Thyroid gland (tissue), 4 donors: ENCODE measurements around the gene FXYD7. TPM values are rescaled to one million over a fixed set of nuclear protein-coding genes. Genes with fewer than 3 reads are reported as not detected.
A peak's percentile ranks its signal among the peaks of the same experiment; 100 is the strongest.

Experiments used
- DNase-seq, 2 donors: peaks; one replicate each; pipeline ENCODE4 v3.0.0-alpha.2; 2019
- H3K27ac ChIP-seq, 3 donors: fragments of 200-600 bp; sonication (generic); 1 replicate in 2 of 3; 2 replicates in 1 of 3; pipeline ENCODE4 v1.5.1; 2016 to 2019; ENCODE audit warnings: mild to moderate bottlenecking in 1 of 3, moderate library complexity in 1 of 3
- H3K27me3 ChIP-seq: fragments of 200-600 bp; sonication (generic); one replicate; pipeline ENCODE4 v1.5.1; 2019
- H3K36me3 ChIP-seq, 2 donors: fragments of 200-600 bp; sonication (generic); one replicate each; pipeline ENCODE4 v1.5.1; 2016 to 2019
- H3K4me1 ChIP-seq, 2 donors: fragments of 200-600 bp; sonication (generic); one replicate each; pipeline ENCODE4 v1.5.1; 2017 to 2019
- H3K4me3 ChIP-seq, 3 donors: fragments of 200-600 bp; sonication (generic); replicated peaks in 1 of 3; 1 replicate in 2 of 3; 2 replicates in 1 of 3; pipeline ENCODE4 v1.5.1; 2016; ENCODE audit warnings: mild to moderate bottlenecking in 1 of 3
- H3K9me3 ChIP-seq: fragments of 200-600 bp; sonication (generic); one replicate; pipeline ENCODE4 v1.5.1; 2017
- CTCF ChIP-seq, 6 experiments: fragments of 200-600 bp in 3 of 6; fragments of 450-650 bp in 3 of 6; sonication (generic) in 3 of 6; IDR thresholded peaks; one replicate each; pipeline ENCODE4 v1.5.1; 2016 to 2019; ENCODE audit warnings: antibody characterized with exemption in 6 of 6, mild to moderate bottlenecking in 2 of 6, inconsistent platforms in 1 of 6, moderate library complexity in 1 of 6
- POLR2A ChIP-seq, 2 donors: fragments of 450-650 bp; IDR thresholded peaks; one replicate each; pipeline ENCODE4 v1.6.1; 2017; ENCODE audit warnings: antibody characterized with exemption in 2 of 2, mild to moderate bottlenecking in 2 of 2, moderate library complexity in 1 of 2
- WGBS, 2 donors: methylation state at CpG; one replicate each; pipeline ENCODE4 v1.1.5; 2017; 5-methylcytosine and 5-hydroxymethylcytosine counted together
- intact Hi-C: fragments of 100-400 bp; cut with DNase I; formaldehyde crosslinking; loops from one replicate; pipeline ENCODE4 v1.15.1; 2023
- total RNA-seq, 4 donors: library from RNA; depleted of rRNA; stranded (reverse); fragments of >200 nt; gene quantifications; one replicate each; pipeline ENCODE4 v1.2.3, GENCODE V29; 2016

Gene FXYD7
- total RNA-seq, 4 donors from 2014 or later: 1.6 TPM; not detected in 3

- no peaks in the 10 kb centered on the region for H3K27me3 ChIP-seq
- TF ChIP-seq CTCF (IDR thresholded peaks at IDR 0.05): no peak
- TF ChIP-seq POLR2A (IDR thresholded peaks at IDR 0.05): no peak
- no peak for DNase-seq
- no peak overlapping the region for H3K4me3 ChIP-seq
- H3K27ac ChIP-seq: no peak overlapping the region
- no peaks in the 10 kb centered on the region for H3K9me3 ChIP-seq
- peaks cover 0 to 3% of the 10 kb centered on the region in 2 donors for H3K4me1 ChIP-seq
- no peaks in the 10 kb centered on the region for H3K36me3 ChIP-seq
- WGBS, 2 donors: 67 to 77% methylated on average over 8 of the region's 8 CpGs
- intact Hi-C loops: no loop called here
These were observed 47.2 kb upstream of the FXYD7 start for GRCh38 chr19:35095667-35096368.

GRCh38 chr19:35098413-35099049 is 44.5 kb upstream of the FXYD7 start:
- intact Hi-C loops: no loop called here
- Histone ChIP-seq H3K36me3 (no peaks in the 10 kb centered on the region), H3K4me3 (no peak overlapping the region), H3K9me3 (no peaks in the 10 kb centered on the region), H3K27me3 (no peaks in the 10 kb centered on the region), H3K27ac (no peak overlapping the region), H3K4me1 (no peaks in the 10 kb centered on the region)
- TF ChIP-seq POLR2A (IDR thresholded peaks at IDR 0.05) (no peak), CTCF (IDR thresholded peaks at IDR 0.05) (no peak)
- 58 to 65% methylated on average over 29 of the region's 29 CpGs for WGBS, 2 donors
- DNase-seq: peak; percentile 20 to 43

GRCh38 chr19:35099155-35099896 is 43.7 kb upstream of the FXYD7 start:
- DNase-seq: no peak
- no peak overlapping the region for H3K27ac ChIP-seq
- WGBS, 2 donors: 81 to 82% methylated on average over 16 to 18 of the region's 21 CpGs

GRCh38 chr19:35099897-35100275 is 43.2 kb upstream of the FXYD7 start:
- DNase-seq: no peak
- H3K9me3 ChIP-seq: no peaks in the 10 kb centered on the region
- TF ChIP-seq POLR2A (IDR thresholded peaks at IDR 0.05): no peak
- TF ChIP-seq CTCF (IDR thresholded peaks at IDR 0.05): no peak
- no peak overlapping the region for H3K4me3 ChIP-seq
- H3K36me3 ChIP-seq: no peaks in the 10 kb centered on the region
- no peak overlapping the region for H3K27ac ChIP-seq
- intact Hi-C loops: no loop called here
- WGBS, 2 donors: 87 to 91% methylated on average over 11 to 13 of the region's 13 CpGs
- no peaks in the 10 kb centered on the region for H3K27me3 ChIP-seq
- no peaks in the 10 kb centered on the region for H3K4me1 ChIP-seq

More at GRCh38 chr19:35099155-35099896, 43.7 kb upstream of the FXYD7 start:
- no peak overlapping the region for H3K4me3 ChIP-seq
- H3K27me3 ChIP-seq: no peaks in the 10 kb centered on the region
- TF ChIP-seq POLR2A (IDR thresholded peaks at IDR 0.05): no peak
- no peak for TF ChIP-seq CTCF (IDR thresholded peaks at IDR 0.05)
- no peaks in the 10 kb centered on the region for H3K9me3 ChIP-seq
- intact Hi-C loops: no loop called here
- no peaks in the 10 kb centered on the region for H3K36me3 ChIP-seq
- H3K4me1 ChIP-seq: no peaks in the 10 kb centered on the region
